Neural progenitor cell (in vitro differentiated cells): ENCODE results near the gene NEURL4. TPM values are rescaled to one million over a fixed set of nuclear protein-coding genes. Genes with fewer than 3 reads are reported as not detected.
"Not testable (repeated sequence)": the region's sequence is repeated elsewhere in the genome, so short reads cannot be mapped to it uniquely, and the experiment has no call there.

Experiments used
- DNase-seq: peaks from one replicate; pipeline ENCODE4 v3.0.0-alpha.2; 2016; ENCODE audit warnings: low spot score
- H2AFZ ChIP-seq: fragments of 200-600 bp; sonication (generic); replicated peaks from 2 replicates; pipeline ENCODE4 v1.6.1; 2016; ENCODE audit warnings: antibody characterized with exemption
- H3F3A ChIP-seq: fragments of 200-600 bp; sonication (generic); 2 replicates; pipeline ENCODE4 v1.6.1; 2016; ENCODE audit warnings: antibody characterized with exemption, low read depth
- H3K27ac ChIP-seq: fragments of 200-600 bp; sonication (generic); 2 replicates; pipeline ENCODE4 v1.5.1; 2016; ENCODE audit warnings: mild to moderate bottlenecking
- H3K27me3 ChIP-seq: fragments of 200-600 bp; sonication (generic); 2 replicates; pipeline ENCODE4 v1.6.1; 2016; ENCODE audit warnings: mild to moderate bottlenecking, moderate library complexity
- H3K36me3 ChIP-seq: fragments of 200-600 bp; sonication (generic); 2 replicates; pipeline ENCODE4 v1.5.1; 2016
- H3K4me1 ChIP-seq: fragments of 200-600 bp; sonication (generic); 2 replicates; pipeline ENCODE4 v1.6.1; 2016; ENCODE audit warnings: mixed run types
- H3K4me2 ChIP-seq: fragments of 200-600 bp; sonication (generic); 2 replicates; pipeline ENCODE4 v1.6.1; 2016
- H3K4me3 ChIP-seq: fragments of 200-600 bp; sonication (generic); 2 replicates; pipeline ENCODE4 v1.5.1; 2016
- H3K79me2 ChIP-seq: fragments of 200-600 bp; sonication (generic); 2 replicates; pipeline ENCODE4 v1.6.1; 2016; ENCODE audit warnings: low read depth
- H3K9ac ChIP-seq: fragments of 200-600 bp; sonication (generic); 2 replicates; pipeline ENCODE4 v1.6.1; 2016
- H3K9me3 ChIP-seq: fragments of 200-600 bp; sonication (generic); 2 replicates; pipeline ENCODE4 v1.5.1; 2016; ENCODE audit warnings: low read depth
- H4K20me1 ChIP-seq: fragments of 200-600 bp; sonication (generic); 2 replicates; pipeline ENCODE4 v1.6.1; 2016; ENCODE audit warnings: low read depth
- H3K27ac Mint-ChIP-seq: 3 replicates; pipeline ENCODE4 v1.8.0; 2021; ENCODE audit warnings: mixed read lengths
- H3K27me3 Mint-ChIP-seq: 2 replicates; pipeline ENCODE4 v1.8.0; 2022; ENCODE audit warnings: low read depth, mild to moderate bottlenecking, inconsistent platforms, moderate library complexity, mixed read lengths; ENCODE audit not compliant: insufficient read depth
- H3K36me3 Mint-ChIP-seq: 3 replicates; pipeline ENCODE4 v1.8.0; 2021; ENCODE audit warnings: mixed read lengths
- H3K4me1 Mint-ChIP-seq: 3 replicates; pipeline ENCODE4 v1.8.0; 2021; ENCODE audit warnings: mixed read lengths
- H3K4me3 Mint-ChIP-seq: 3 replicates; pipeline ENCODE4 v1.8.0; 2021; ENCODE audit warnings: mild to moderate bottlenecking, moderate library complexity, mixed read lengths
- H3K9me3 Mint-ChIP-seq: 3 replicates; pipeline ENCODE4 v1.8.0; 2020; ENCODE audit warnings: mixed read lengths
- EZH2 ChIP-seq: fragments of 200-600 bp; sonication (generic); IDR thresholded peaks from 2 replicates; pipeline ENCODE4 v1.6.1; 2017; ENCODE audit warnings: antibody characterized with exemption, mild to moderate bottlenecking, moderate library complexity
- EZH2phosphoT487 ChIP-seq: fragments of 200-600 bp; sonication (generic); IDR thresholded peaks from 2 replicates; pipeline ENCODE4 v1.6.1; 2017; ENCODE audit warnings: antibody characterized with exemption
- total RNA-seq: library from RNA; depleted of rRNA; stranded (reverse); fragments of >200 nt; gene quantifications from 2 replicates; pipeline ENCODE4 v1.2.3, GENCODE V29; 2015; ENCODE audit warnings: low replicate concordance
- TF ChIP-seq, protein P1 (sequence below): fragments of 200-600 bp; sonication (generic); IDR thresholded peaks from 2 replicates; pipeline ENCODE4 v1.5.1; 2017; ENCODE audit warnings: antibody characterized with exemption, mild to moderate bottlenecking

NEURL4 gene
- total RNA-seq, 1 donor from 2014 or later: 5.1 TPM

DNA sequence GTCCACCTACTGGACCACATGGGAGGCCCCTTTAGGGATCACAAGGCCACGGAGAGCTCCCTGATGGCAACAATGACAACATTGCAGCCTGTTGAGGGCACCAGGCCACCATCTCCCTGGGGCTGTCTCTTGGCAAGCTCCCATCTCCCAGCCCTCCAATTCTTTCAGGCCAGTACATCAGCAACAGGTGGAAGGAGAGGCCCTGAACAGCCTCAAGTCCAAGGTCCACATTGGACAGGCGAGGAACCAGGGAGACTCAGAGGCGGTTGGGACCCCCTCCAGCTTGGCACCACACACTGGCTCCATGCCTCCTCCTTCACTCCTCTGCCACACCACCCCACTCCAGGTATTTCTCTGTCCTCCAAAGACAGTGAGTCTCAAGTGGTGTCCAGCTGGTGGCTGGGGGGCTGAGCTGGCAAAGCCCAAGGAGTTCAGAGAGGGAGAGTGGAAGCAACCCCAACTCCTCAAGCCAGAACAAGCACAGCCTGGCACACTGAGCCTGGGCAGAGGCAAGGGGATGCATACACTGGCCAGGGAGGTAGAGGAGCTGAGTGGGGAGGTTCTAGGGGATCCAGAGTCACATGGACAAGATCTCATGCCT, 5.9 kb upstream of the NEURL4 start:
- Histone ChIP-seq H3K9ac (no peak overlapping the region), H3K9me3 (no peaks in the 10 kb centered on the region), H3K4me3 (no peak overlapping the region), H3K27ac (no peak overlapping the region), H4K20me1 (no peaks in the 10 kb centered on the region), H3F3A (peaks cover 24% of the 10 kb centered on the region), H3K4me1 (peaks cover 13% of the 10 kb centered on the region), H3K4me2 (no peak overlapping the region), H3K79me2 (no peaks in the 10 kb centered on the region), H3K36me3 (no peaks in the 10 kb centered on the region), H3K27me3 (no peaks in the 10 kb centered on the region), H2AFZ (no peak overlapping the region)
- peaks cover 8% of the 10 kb centered on the region for H3K27me3 Mint-ChIP-seq
- H3K4me3 Mint-ChIP-seq: peak overlapping the region; percentile 33
- H3K4me1 Mint-ChIP-seq: peaks cover 19% of the 10 kb centered on the region
- TF ChIP-seq EZH2 (no peak), EZH2phosphoT487 (no peak)
- TF ChIP-seq, protein P1, sequence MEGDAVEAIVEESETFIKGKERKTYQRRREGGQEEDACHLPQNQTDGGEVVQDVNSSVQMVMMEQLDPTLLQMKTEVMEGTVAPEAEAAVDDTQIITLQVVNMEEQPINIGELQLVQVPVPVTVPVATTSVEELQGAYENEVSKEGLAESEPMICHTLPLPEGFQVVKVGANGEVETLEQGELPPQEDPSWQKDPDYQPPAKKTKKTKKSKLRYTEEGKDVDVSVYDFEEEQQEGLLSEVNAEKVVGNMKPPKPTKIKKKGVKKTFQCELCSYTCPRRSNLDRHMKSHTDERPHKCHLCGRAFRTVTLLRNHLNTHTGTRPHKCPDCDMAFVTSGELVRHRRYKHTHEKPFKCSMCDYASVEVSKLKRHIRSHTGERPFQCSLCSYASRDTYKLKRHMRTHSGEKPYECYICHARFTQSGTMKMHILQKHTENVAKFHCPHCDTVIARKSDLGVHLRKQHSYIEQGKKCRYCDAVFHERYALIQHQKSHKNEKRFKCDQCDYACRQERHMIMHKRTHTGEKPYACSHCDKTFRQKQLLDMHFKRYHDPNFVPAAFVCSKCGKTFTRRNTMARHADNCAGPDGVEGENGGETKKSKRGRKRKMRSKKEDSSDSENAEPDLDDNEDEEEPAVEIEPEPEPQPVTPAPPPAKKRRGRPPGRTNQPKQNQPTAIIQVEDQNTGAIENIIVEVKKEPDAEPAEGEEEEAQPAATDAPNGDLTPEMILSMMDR: no peak
- peak overlapping the region; percentile 72 for H3K27ac Mint-ChIP-seq
- DNase-seq: no peak
- no peaks in the 10 kb centered on the region for H3K36me3 Mint-ChIP-seq
- H3K9me3 Mint-ChIP-seq: no peaks in the 10 kb centered on the region

DNA sequence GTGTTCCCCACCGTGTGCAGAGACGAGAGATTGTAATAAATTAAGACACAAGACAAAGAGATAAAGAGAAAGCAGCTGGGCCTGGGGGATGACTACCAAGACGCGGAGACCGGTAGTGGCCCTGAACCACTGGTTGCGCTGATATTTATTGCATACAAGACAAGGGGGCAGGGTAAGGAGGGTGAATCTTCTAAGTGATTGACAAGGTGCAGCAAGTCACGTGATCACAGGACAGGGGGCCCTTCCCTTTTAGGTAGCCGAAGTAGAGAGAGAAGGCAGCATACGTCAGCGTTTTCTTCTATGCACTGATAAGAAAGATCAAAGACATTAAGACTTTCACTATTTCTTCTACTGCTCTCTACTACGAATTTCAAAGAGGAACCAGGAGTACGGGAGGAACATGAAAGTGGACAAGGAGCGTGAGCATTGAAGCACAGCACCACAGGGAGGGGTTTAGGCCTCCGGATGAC, 3.5 kb upstream of the NEURL4 start:
- not testable (repeated sequence) for H3K9ac ChIP-seq, H4K20me1 ChIP-seq, H3K4me3 Mint-ChIP-seq, H3K9me3 ChIP-seq, DNase-seq, H3K27ac ChIP-seq, H3K36me3 ChIP-seq, H3K4me3 ChIP-seq, H3K27me3 ChIP-seq, H2AFZ ChIP-seq, H3K36me3 Mint-ChIP-seq, H3K4me2 ChIP-seq, H3K9me3 Mint-ChIP-seq
- Mint-ChIP-seq H3K27ac (peak overlapping the region; percentile 46), H3K4me1 (peaks cover 33% of the 10 kb centered on the region), H3K27me3 (peaks cover 17% of the 10 kb centered on the region)
- Histone ChIP-seq H3F3A (peaks cover 31% of the 10 kb centered on the region), H3K4me1 (peaks cover 21% of the 10 kb centered on the region), H3K79me2 (peaks cover 13% of the 10 kb centered on the region)

DNA sequence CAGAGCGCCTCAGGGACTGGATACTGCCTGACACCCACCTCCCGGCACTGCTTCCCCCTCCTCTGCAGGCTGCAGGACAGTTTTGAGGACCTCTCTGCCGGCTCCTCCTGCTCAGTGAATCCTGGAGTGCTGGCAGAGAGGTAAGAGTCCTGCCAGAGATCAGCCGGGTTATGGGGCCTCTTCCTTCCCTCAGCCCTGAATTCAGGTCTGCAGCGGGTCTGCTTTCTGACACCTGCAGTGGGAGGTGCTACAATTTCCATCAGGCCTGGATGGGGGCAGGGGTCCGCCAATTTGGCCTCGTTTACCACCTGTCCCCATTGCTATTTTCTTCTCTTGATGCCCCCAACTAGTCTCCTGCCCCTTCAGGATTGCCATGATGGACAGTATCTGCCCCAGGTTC, 3.0 kb upstream of the NEURL4 start:
- H3K4me3 ChIP-seq: no peak overlapping the region
- no peak for DNase-seq
- peaks cover 25% of the 10 kb centered on the region for H3F3A ChIP-seq
- no peak overlapping the region for H3K4me2 ChIP-seq
- no peaks in the 10 kb centered on the region for H3K9me3 ChIP-seq
- Mint-ChIP-seq H3K27me3 (peaks cover 17% of the 10 kb centered on the region), H3K4me1 (peaks cover 32% of the 10 kb centered on the region), H3K9me3 (no peaks in the 10 kb centered on the region), H3K27ac (peak overlapping the region; percentile 46), H3K36me3 (no peaks in the 10 kb centered on the region), H3K4me3 (peak overlapping the region; percentile 54)
- no peak overlapping the region for H3K27ac ChIP-seq
- H3K36me3 ChIP-seq: no peaks in the 10 kb centered on the region
- H3K9ac ChIP-seq: no peak overlapping the region
- H3K27me3 ChIP-seq: no peaks in the 10 kb centered on the region
- peaks cover 18% of the 10 kb centered on the region for H3K79me2 ChIP-seq
- H3K4me1 ChIP-seq: peaks cover 21% of the 10 kb centered on the region
- no peak overlapping the region for H2AFZ ChIP-seq
- no peaks in the 10 kb centered on the region for H4K20me1 ChIP-seq
- TF ChIP-seq, protein P1: no peak
- no peak for TF ChIP-seq EZH2
- no peak for TF ChIP-seq EZH2phosphoT487

DNA sequence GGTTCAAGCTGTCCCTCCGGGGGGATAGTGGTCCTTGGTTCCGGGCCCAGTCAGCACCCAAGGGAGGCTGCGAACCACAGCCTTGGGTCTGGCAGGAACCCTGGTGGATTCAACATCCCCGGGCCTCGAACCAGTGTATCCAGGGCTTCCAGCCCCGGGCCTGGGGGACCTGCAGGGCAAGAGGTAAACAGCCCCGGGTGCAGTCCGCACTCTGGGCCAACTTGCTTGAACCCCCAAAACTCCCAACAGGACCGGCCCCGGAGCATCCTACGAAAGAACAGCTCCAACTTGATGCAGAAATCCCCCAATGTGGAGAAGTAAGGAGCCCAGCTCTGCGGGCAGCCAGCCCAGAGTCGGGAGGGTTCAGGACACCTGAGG, 1.5 kb upstream of the NEURL4 start:
- no peak for DNase-seq
- peak overlapping the region; percentile 74 for H3K4me2 ChIP-seq
- no peak for TF ChIP-seq EZH2phosphoT487
- TF ChIP-seq, protein P1: no peak
- no peak for TF ChIP-seq EZH2

More for the DNA sequence above, 1.5 kb upstream of the NEURL4 start:
- Histone ChIP-seq H3K27me3 (no peaks in the 10 kb centered on the region), H2AFZ (peak overlapping the region; percentile 86), H3K79me2 (peaks cover 20% of the 10 kb centered on the region), H3F3A (peaks cover 22% of the 10 kb centered on the region), H3K9me3 (no peaks in the 10 kb centered on the region), H3K4me1 (peaks cover 14% of the 10 kb centered on the region), H3K27ac (peak overlapping the region; percentile 79), H3K9ac (no peak overlapping the region), H3K4me3 (peak overlapping the region; percentile 94), H3K36me3 (no peaks in the 10 kb centered on the region), H4K20me1 (no peaks in the 10 kb centered on the region)
- Mint-ChIP-seq H3K4me1 (peaks cover 28% of the 10 kb centered on the region), H3K36me3 (peaks cover 2% of the 10 kb centered on the region), H3K27ac (peak overlapping the region; percentile 34), H3K27me3 (peaks cover 17% of the 10 kb centered on the region), H3K9me3 (no peaks in the 10 kb centered on the region), H3K4me3 (peak overlapping the region; percentile 94)
